Measurements from ENCODE around the gene PRSS33.

The PRSS33 gene

GRCh38 chr16:2820836-2821486 is 33.6 kb upstream of the PRSS33 start:
- no peak for DNase-seq

- no peak for DNase-seq
Measured at GRCh38 chr16:2819939-2820835, 32.8 kb upstream of the PRSS33 start.

GRCh38 chr16:2819179-2819938 is 32.0 kb upstream of the PRSS33 start:
- no peak for DNase-seq

GRCh38 chr16:2818272-2818876 is 31.0 kb upstream of the PRSS33 start:
- no peak for DNase-seq

- no peak for DNase-seq
Measured at GRCh38 chr16:2817340-2818271, 30.2 kb upstream of the PRSS33 start.

- no peak for DNase-seq
Measured at GRCh38 chr16:2816751-2817339, 29.5 kb upstream of the PRSS33 start, which contains the start of gene PRSS21. TSS of gene PRSS21 (plus strand) at chr16:2817237. CDS start at chr16:2817269, 32 bp downstream.

GRCh38 chr16:2815299-2815771 is 28.0 kb upstream of the PRSS33 start:
- no peak for DNase-seq

- no peak for DNase-seq
Measured at GRCh38 chr16:2814551-2815298, 27.4 kb upstream of the PRSS33 start.

GRCh38 chr16:2813771-2814221 is 26.4 kb upstream of the PRSS33 start:
- no peak for DNase-seq

GRCh38 chr16:2811703-2812471 is 24.5 kb upstream of the PRSS33 start:
- no peak for DNase-seq

GRCh38 chr16:2810651-2811050 is 23.3 kb upstream of the PRSS33 start:
- DNase-seq = no peak

GRCh38 chr16:2809149-2809760 is 21.9 kb upstream of the PRSS33 start:
- no peak for DNase-seq

GRCh38 chr16:2808181-2808580 is 20.8 kb upstream of the PRSS33 start:
- DNase-seq = no peak

GRCh38 chr16:2806286-2806685 is 18.9 kb upstream of the PRSS33 start:
- no peak for DNase-seq

GRCh38 chr16:2804728-2805127 is 17.4 kb upstream of the PRSS33 start:
- no peak for DNase-seq

GRCh38 chr16:2803545-2804195 is 16.3 kb upstream of the PRSS33 start:
- no peak for DNase-seq

GRCh38 chr16:2799859-2800226 is 12.5 kb upstream of the PRSS33 start:
- DNase-seq = no peak

GRCh38 chr16:2799205-2799858 is 12.0 kb upstream of the PRSS33 start:
- no peak for DNase-seq
